Activated CD8-positive, alpha-beta memory T cell treated with anti-CD3 and anti-CD28 coated beads for 1 hour (primary cell): ENCODE measurements around the gene LIMS1.
A peak's percentile ranks its signal among the peaks of the same experiment; 100 is the strongest.
"Not testable (repeated sequence)": the region's sequence is repeated elsewhere in the genome, so short reads cannot be mapped to it uniquely, and the experiment has no call there.

ENCODE experiments used
- DNase-seq, 2 donors: peaks; one replicate each; pipeline ENCODE4 v3.0.0-alpha.2; 2020; ENCODE audit warnings: low read depth in 1 of 2; ENCODE audit errors: extremely low read depth in 1 of 2

Gene LIMS1, protein sequence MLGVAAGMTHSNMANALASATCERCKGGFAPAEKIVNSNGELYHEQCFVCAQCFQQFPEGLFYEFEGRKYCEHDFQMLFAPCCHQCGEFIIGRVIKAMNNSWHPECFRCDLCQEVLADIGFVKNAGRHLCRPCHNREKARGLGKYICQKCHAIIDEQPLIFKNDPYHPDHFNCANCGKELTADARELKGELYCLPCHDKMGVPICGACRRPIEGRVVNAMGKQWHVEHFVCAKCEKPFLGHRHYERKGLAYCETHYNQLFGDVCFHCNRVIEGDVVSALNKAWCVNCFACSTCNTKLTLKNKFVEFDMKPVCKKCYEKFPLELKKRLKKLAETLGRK

DNA sequence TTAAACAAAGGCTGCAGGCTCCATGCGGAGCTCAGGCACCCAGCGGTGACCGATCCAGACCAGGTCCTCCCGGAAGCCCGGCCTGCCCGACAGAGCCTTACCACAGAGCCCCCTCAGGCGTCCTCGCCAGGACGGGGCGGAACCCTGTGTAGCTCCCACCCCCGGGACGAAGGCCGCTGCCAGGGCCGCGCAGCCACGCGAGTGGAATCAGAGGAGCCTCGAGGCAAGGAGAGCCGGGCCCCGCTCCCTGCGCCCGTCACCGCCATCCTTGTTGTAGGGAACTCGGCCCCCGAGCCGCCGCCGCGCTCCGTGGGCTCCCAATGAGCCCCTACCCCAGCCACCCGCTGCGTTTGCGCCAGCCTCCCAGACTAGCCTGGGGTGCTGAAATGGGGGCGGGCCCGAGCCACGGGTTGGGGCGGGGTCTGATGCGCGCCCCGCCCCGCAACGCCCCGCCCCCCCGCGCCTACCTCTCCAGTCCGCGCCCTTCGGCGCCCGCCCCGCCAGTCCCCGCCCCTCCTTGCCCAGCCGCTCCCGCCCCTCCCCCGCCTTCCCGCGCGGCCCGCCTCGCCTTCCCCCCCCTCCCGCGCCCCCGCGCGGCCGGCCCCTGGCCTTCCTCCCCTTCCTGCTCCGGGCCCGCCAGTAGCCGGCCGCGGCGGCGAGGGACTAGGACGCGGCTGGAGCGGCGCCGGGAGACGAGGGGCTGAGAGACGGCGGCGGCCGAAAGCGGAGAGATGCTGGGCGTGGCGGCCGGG is at the start of gene LIMS1:
TSS of gene LIMS1 (plus strand) at position 639 of the 752 bp plus-strand sequence. CDS start at position 732, 93 bp downstream.
- peak; percentile 63 to 88 for DNase-seq

DNA sequence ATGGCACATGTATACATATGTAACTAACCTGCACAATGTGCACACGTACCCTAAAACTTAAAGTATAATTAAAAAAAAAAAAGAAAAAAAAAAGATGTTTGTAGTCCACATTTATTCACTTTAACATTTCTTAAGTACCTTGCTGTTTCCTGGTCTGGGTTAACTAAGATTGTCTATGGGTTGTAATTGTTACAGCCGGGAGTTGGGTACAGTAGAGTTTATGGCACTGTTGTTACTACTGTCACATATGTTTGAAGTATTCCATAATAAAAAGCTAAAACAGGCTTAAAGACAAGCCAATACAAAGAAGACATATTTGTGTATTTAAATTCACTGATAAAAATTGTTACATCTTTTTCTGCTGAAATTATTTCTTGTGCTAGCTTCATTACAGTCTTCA is 49.0 kb upstream of the LIMS1 start:
- no peak for DNase-seq

DNA sequence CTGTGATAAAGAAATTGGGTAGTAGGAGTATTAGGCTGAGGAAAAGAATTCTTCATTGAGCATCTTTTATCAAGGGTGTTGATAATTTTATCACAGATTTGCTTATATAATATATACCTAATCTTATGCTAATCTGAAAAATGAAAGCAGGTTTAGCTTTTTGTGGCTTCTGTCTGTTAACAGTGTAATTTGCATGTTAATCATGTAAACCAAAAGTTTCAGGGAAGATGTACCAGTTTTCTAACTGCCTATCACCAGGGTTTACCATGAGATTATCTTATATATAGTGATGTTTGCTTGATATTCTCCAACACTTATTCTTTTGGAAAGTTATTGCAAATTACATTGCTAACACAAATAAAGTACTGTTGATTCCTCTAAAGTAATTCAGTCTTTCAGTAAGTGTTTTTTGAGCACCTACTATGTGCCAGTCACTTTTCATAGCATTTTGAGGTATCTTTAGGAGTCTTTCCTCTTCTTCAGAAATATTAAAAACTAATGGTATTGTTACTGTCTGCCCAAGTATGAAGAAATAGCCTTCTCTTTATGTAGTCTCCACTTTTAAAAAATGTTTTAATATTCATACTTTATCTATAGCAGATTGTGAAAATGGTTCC is 43.7 kb upstream of the LIMS1 start:
- no peak for DNase-seq

DNA sequence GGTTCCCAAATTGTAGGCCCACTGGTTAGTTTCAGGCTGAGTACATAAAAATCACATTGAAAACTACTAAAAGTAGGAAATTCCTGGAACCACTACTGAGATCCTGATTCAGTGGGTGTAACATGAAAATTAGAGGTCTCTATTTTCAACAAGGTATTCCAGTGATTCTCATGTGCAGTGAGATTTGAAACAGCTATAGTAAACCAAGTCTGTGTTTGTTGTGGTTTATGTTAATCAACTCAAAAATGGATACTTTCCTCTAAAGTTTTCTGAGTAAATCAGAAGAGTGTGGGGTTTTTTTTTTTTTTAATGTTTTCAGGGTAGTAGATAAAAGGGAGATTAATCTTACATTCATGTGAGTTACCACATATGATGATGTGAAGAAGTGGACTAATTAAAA is 42.4 kb upstream of the LIMS1 start:
- no peak for DNase-seq

DNA sequence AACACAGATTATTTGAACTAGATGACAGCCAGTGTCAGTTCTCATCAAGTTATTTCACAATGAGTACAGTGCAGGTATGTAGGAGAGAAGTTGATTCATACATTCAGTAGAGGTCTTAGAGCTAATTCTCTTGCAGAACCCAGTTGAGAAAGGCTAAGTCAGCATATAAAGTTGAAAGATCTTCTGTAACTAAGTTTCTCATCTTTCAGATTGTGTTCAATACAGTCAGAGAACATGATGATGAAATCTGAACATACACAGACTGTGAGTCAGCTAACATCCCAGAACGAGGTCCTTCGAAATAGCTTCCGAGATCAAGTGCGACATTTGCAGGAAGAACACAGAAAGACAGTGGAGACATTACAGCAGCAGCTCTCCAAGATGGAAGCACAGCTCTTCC is 41.9 kb upstream of the LIMS1 start:
- no peak for DNase-seq

DNA sequence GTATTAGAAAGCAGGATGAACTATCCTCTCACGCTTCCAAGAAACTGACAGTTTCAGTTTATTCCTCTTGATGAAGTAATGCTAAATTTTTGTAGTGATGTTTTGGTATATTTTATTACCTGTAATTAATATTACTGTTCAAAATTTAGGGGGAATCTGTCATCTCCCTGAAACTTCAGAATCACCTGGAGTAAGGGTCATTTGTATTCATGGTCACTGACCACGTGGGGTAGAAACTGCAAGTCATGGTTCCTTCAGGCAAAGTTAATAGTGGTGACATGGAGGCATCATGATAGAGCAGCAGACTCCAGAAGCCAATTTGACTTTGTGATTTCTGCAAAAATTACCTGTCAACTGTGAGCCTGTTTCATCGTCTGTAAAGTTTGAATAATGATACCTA is 38.1 kb upstream of the LIMS1 start:
- DNase-seq: not testable (repeated sequence)

DNA sequence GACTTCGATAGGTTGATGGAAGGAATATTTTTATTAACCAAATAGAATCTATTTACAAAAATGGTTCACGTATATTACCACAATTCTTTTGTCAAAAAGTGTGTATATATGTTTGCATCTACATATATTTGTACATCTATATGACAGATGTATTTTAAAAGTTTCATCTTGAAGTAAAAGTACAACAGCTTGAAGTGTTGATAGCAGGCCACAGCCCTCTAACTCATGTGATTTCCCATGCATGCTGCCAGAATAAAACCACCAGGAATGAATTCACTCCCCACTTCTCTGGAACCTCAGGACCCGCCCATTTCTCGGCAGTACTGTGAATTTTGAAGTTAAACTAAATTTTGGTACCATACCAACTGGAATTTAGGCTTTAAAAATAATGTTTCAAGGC is 26.6 kb upstream of the LIMS1 start:
- DNase-seq: not testable (repeated sequence)

DNA sequence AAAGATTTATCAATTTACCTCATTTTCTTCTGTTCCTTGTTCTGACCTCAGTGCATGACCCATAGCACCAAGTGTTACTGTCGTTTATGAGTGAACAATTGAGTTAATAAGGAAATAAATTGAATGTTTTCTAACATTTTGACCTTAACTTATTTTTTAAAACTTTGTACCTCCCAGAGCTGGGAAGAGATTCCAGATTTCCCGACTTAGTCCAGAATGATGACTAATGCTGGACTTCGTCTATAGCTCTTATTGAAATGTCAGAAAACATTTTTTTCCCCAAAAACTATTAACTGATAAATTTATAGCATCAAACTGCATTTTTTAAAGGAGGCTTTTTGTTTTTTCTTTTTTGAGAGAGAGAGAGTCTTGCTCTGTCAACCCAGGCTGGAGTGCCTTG is 21.8 kb upstream of the LIMS1 start:
- not testable (repeated sequence) for DNase-seq

DNA sequence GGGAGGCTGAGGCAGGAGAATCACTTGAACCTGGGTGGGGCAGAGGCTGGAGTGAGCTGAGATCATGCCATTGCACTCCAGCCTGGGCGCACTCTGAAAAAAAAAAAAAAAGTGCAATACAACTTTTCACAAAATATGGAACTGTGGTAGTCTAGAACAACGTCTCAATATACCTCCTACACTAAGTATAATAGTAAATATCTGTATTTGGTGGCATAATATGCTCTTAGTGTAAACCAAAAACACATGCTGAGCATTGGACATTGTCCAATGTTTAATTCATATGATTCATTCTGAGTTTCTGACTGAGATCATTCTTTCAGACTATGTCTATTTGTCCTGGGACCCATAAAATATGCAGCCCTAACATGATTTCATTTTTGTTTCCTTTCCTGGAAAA is 19.8 kb upstream of the LIMS1 start:
- not testable (repeated sequence) for DNase-seq

DNA sequence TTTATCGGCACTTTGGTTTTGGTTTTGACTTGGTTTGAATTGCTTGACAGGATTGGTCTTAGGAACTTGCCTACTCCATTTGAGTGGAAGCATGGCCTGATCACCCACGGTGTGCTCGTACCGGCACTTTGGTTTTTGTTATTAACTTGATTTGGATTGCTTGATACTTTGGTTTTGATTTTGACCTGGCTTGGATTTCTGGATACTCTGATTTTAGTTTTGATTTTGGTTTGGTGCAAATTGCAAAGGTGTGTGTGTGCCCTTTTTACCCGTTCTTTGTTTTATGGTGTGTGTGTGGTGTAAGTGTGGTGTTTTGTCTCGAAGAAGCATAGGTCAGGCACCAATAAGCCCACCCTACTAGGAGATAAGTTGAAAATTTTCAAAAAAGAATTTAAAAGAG is 9.6 kb upstream of the LIMS1 start:
- not testable (repeated sequence) for DNase-seq

DNA sequence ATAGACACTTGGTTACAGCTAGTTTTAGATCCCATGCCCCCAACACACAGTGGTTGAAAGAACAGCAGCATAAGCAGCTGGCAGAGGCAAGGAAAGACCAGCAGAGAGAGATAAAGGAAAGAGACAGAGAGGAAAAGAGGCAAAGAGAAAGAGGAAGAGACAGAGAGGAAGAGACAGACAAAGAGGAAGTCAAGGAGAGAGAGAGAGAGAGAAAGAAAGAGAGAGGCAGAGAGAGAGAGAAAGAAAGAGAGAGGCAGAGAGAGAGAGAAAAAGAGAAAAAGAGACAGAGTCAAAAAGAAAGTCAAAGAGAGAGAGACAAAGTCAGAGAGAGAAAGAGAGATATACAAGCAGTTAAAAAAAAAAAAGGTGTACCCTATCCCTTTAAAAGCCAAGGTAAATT is 9.0 kb upstream of the LIMS1 start:
- not testable (repeated sequence) for DNase-seq

DNA sequence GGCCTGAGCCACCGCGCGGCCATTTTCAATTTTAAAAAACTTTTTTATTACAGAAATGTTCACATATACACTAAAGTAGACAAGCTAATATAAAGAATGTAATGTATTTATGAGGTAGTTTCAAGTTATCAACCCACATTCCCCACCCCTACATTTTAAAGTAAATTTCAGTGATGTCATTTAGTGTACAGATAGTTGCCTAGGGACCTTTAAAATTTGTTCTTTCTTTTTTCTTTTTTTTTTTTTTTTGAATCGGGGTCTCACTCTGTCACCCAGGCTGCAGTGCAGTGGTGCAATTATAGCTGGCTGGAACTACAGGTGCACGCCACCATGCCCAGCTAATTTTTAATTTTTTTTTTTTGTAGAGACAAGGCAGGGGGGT is 2.6 kb upstream of the LIMS1 start:
- DNase-seq: no peak

DNA sequence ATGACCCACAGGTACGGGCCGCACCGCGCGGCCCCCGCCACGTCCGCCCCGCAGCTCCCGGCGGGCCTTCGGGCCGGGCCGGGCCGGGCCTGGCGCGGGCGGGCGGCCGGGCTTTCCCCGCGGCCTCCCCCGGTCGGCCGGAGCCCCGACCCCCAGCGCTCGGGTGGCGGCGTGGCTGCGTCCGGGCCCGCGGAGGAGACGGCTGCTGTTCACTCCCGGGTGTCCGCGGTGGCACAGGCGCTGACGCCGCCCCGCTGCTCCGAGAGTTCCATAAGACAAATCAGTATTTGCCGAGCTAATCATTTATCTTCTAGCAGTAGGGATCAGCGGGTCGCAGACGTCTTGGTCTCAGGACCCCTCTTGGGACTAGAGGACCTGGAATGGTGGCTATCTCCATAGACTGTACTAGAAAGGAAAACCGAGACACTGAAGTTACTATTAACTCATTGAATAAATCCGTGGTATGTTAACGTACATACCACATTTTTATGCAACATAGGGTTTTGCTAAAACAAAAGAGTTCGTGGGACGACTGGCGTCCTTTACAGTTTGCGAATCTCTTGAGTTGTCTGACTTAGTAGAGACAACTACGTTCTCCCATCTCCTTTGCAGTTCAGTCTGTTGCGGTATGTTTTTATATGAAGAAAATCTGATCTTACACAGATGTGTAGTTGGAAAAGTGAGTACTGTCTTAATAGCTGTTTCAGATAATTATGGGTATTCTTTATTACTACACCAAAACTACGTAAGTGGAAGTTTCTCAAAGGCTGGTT is 500 bp downstream of the LIMS1 start:
- DNase-seq: peak in 1 of 2 donors; percentile 31

DNA sequence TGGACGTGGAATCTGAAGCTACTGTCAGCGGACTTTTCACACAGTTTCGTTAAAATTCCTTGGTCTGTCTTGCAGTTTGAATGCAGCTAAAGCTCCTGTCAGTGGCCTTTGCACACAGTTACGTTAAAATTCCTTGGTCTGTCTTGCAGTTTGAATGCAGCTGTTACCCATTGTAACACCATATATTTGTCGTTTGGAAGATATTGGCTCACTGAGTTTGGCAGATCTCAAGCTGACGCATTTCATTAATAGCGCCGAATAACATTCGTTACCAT is 1.0 kb downstream of the LIMS1 start:
- no peak for DNase-seq

DNA sequence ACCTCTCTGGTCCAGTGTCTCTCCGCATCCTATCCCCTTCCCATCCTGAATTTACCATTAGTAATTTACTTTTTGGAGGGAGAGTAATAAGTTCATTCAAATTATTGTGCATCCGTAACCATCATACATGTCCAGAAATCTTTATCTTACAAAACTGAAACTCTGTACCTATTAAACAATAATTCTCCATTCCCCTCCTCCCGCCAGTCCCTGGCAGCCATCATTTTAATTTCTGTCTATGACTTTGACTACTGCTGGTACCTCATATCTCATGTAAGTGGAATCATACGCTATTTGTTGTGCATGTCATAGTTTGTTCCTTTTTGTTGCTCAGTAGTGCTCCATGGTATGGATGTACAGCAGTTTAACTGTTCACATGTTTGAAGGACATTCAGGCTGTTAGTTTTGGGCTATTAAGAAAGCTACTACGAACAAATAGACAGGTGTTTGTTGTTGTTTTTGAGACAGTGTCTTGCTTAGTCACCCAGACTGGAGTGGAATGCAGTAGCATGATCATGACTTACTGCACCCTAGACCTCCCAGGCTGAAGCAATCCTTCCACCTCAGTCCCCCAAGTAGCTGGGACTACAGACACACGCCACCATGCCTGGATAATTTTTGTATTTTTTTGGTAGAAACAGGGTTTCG is 2.0 kb downstream of the LIMS1 start:
- DNase-seq: no peak

DNA sequence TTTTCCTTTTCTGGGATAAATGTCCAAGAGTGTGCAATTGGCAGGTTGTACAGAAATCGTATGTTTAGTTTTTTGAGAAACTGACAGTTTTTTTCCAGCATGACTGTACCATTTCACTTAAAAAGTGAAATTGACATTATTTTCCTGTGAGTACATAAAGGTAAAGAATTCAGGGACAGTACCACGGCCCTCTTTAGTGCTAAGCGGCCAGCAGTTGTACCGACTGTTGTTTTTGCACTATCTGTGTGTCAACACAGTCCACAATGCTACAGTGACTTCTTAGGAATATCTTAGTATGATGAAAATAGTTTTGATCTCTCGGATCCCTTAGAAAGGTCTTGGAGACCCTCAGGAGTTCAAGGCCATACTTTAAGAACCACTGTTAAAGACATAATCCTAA is 2.6 kb downstream of the LIMS1 start:
- DNase-seq: no peak

DNA sequence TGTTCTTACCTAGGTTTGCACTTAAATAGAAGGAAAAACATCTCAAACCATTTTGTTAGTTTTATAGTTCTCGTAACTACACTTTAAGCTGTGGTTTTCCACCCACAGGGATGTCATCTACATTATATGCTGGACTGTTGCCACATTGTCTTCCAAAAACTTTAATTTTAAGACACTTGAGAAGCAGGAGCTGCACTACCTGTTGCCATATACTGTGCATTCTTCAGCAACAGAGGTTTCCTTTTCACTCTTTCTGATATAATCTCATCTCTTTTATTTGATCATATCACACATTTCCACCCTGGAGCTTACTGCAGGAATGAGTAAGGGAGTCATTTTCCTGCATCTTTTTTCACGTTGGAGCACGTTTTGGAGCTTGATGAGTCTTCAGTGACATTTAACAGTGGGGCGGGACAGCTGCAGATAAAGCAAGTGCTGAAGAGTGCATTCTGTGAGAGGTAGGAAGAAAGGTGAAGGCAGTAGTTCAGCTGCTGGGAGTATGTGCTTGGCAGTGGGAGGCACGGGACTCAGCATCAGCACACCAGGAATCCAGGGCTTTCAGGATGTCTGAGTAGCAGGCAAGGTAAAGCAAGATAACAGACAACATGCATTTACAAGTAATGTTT is 3.8 kb downstream of the LIMS1 start:
- DNase-seq: no peak

DNA sequence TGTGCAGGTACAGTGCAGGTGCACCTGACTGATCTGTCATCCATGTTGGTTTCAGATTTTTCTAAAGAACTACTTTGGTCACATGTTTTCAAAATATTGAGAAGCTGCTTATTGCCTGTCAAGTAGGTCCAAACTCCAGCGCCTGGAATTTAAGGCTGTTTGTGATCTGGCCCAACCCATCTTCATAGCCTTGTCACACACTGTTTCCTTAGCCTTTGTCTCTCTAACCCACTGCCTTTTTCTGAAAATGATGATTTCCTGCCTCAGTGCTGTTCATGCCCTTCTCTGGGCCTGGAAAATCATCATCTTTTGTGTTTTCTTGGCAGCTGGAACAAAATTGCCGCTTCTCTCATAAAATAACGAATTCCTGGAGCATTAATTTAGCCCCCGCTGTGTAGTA is 7.2 kb downstream of the LIMS1 start:
- DNase-seq: no peak

DNA sequence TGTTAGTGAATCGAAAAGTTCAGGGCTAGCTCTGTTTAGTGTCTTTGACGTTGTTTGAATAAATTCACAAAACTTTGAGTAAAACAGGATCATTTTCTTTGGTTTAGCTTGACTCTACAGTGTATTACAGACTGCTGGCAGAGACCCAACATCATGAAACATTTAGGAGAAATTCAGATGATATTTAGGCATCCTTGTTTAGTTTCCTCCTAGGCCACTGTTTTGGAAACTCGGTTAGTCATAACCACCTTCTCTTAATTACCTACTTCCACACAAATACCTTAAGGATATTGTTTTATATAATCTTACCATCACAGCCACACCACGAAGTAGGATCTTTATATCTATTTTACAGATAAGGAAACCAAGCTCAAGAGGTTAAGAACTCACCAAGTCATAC is 7.8 kb downstream of the LIMS1 start:
- DNase-seq: no peak

DNA sequence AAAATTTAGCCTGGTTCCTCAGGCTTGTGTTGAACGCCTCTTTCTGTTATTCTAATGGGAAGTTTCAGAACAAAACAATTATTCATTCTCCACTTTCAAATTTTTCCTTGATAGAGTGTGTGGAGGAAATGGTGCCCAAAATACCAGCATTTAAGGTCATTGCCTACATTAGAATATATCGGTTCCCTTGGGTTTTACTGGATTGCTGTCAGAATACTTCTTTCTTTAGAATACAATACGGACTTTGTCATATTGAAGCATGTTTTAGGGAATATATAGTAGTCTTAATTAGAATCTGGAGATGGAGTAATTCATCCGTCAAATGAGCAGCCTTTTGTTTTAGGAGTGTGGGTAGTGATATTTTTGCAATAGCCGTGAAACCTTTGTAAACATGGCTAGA is 13.3 kb downstream of the LIMS1 start:
- no peak for DNase-seq
